Nephron progenitor cell (in vitro differentiated cells): ENCODE measurements around the gene RPS6KA4.
A peak's percentile ranks its signal among the peaks of the same experiment; 100 is the strongest.

Source experiments
- DNase-seq: peaks from one replicate; pipeline ENCODE4 v3.0.0; 2021
- H3K27ac Mint-ChIP-seq: 2 replicates; pipeline ENCODE4 v1.8.0; 2021; ENCODE audit warnings: mild to moderate bottlenecking, moderate library complexity, mixed read lengths
- H3K27me3 Mint-ChIP-seq: 2 replicates; pipeline ENCODE4 v1.8.0; 2021; ENCODE audit warnings: mild to moderate bottlenecking, low read depth, mixed read lengths; ENCODE audit not compliant: poor library complexity
- H3K36me3 Mint-ChIP-seq: 2 replicates; pipeline ENCODE4 v1.8.0; 2021; ENCODE audit warnings: low read depth, mixed read lengths
- H3K4me1 Mint-ChIP-seq: 2 replicates; pipeline ENCODE4 v1.8.0; 2021; ENCODE audit warnings: mixed read lengths
- H3K4me3 Mint-ChIP-seq: 2 replicates; pipeline ENCODE4 v1.8.0; 2021; ENCODE audit warnings: mild to moderate bottlenecking, moderate library complexity, mixed read lengths
- H3K9me3 Mint-ChIP-seq: 2 replicates; pipeline ENCODE4 v1.8.0; 2021; ENCODE audit warnings: mild to moderate bottlenecking, moderate library complexity, mixed read lengths
- CTCF ChIP-seq: fragments of 200-600 bp; sonication (generic); IDR thresholded peaks from 2 replicates; pipeline ENCODE4 v1.5.0; 2021; ENCODE audit warnings: antibody characterized with exemption

RPS6KA4 gene

GRCh38 chr11:64352099-64352994 is 6.6 kb upstream of the RPS6KA4 start:
- Mint-ChIP-seq H3K36me3 (no peaks in the 10 kb centered on the region), H3K27me3 (peaks cover 7% of the 10 kb centered on the region), H3K27ac (no peak overlapping the region), H3K4me1 (peaks cover 42% of the 10 kb centered on the region), H3K4me3 (no peak overlapping the region), H3K9me3 (no peaks in the 10 kb centered on the region)
- no peak for TF ChIP-seq CTCF
- no peak for DNase-seq

GRCh38 chr11:64352995-64353714 is 5.8 kb upstream of the RPS6KA4 start:
- no peaks in the 10 kb centered on the region for H3K9me3 Mint-ChIP-seq

DNA sequence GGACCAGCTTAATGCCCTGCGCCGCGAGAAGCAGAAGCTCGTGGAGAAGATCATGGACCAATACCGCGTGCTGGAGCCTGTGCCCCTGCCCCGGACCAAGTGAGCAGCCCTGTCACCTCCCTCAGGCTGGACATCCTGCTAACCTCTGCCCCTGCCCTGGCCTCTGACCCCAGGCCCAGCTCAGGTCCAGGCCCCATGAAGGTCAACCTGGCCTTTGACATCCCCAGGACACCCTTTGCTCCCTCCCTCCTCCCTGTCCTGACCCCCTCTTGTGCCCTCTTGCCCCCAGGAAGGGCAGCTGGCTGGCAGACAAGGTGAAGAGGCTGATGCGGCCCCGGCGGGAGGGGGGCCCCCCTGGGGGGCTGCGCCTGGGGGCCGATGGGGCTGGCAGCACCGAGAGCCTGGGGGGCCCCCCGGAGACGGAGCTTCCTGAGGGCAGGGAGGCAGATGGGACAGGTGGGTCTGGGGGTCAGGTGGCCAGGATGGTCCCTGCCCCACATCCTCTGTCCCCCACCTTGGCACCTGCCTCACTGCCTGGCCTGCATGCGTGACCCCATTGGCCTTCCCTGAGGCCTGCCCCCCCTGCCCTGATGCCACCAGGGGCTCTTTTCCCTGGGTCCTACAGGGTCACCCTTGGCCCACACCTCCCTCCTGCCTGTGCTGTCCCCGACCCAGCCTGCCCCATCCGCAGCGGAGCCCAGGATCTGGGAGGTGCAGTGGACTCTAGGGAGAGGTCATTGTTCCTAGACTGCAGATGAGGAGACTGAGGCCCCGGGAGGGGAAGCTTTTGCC is 5.1 kb upstream of the RPS6KA4 start:
- DNase-seq, result no peak

More at GRCh38 chr11:64352995-64353714, 5.8 kb upstream of the RPS6KA4 start:
- no peak for DNase-seq
- H3K27ac Mint-ChIP-seq, result no peak overlapping the region
- peaks cover 7% of the 10 kb centered on the region for H3K27me3 Mint-ChIP-seq
- no peak overlapping the region for H3K4me3 Mint-ChIP-seq
- no peak for TF ChIP-seq CTCF
- H3K4me1 Mint-ChIP-seq, result peaks cover 44% of the 10 kb centered on the region
- H3K36me3 Mint-ChIP-seq, result no peaks in the 10 kb centered on the region

GRCh38 chr11:64355078-64355940 is 3.7 kb upstream of the RPS6KA4 start:
- H3K27ac Mint-ChIP-seq, result no peak overlapping the region
- H3K4me3 Mint-ChIP-seq, result no peak overlapping the region
- H3K9me3 Mint-ChIP-seq, result no peaks in the 10 kb centered on the region
- DNase-seq, result peak; percentile 69
- H3K27me3 Mint-ChIP-seq, result peaks cover 7% of the 10 kb centered on the region
- peaks cover 38% of the 10 kb centered on the region for H3K4me1 Mint-ChIP-seq
- peak; percentile 51 for TF ChIP-seq CTCF
- H3K36me3 Mint-ChIP-seq, result no peaks in the 10 kb centered on the region

More for the DNA sequence above, 5.1 kb upstream of the RPS6KA4 start:
- TF ChIP-seq CTCF, result no peak
- no peaks in the 10 kb centered on the region for H3K36me3 Mint-ChIP-seq
- H3K9me3 Mint-ChIP-seq, result no peaks in the 10 kb centered on the region
- H3K4me1 Mint-ChIP-seq, result peaks cover 39% of the 10 kb centered on the region
- no peak overlapping the region for H3K4me3 Mint-ChIP-seq
- H3K27ac Mint-ChIP-seq, result no peak overlapping the region
- peaks cover 7% of the 10 kb centered on the region for H3K27me3 Mint-ChIP-seq
